Activated gamma-delta T cell treated with Interleukin-2 at 50 U/mL for 16 hours (primary cell): Measurements from ENCODE around the gene TMOD3.

Source experiments
- DNase-seq: peaks from one replicate; pipeline ENCODE4 v3.0.0-alpha.2; 2020

Gene TMOD3

GRCh38 chr15:51924156-51925068 lies 95.0 kb downstream of the TMOD3 start:
- DNase-seq, result no peak

GRCh38 chr15:51926809-51927208 lies 97.4 kb downstream of the TMOD3 start:
- no peak for DNase-seq

DNA sequence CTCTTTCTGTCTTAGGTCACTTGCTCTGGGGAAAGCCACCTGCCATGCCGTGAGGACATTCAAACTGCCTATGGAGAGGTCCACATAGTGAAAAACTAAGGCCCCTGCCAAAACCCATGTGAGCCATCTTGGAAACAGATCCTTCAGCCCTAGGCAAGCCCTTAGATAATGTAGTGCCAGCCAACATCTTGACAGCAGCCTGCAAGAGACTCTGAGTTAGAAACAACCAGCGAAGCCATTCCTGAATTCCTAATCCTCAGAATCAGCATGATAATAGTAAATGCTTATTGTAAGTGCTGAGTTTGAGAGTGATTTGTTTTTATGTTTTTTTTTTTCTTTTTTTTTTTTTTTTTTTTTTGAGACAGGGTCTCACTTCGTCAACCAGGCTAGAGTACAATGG lies 101.6 kb downstream of the TMOD3 start:
- no peak for DNase-seq

DNA sequence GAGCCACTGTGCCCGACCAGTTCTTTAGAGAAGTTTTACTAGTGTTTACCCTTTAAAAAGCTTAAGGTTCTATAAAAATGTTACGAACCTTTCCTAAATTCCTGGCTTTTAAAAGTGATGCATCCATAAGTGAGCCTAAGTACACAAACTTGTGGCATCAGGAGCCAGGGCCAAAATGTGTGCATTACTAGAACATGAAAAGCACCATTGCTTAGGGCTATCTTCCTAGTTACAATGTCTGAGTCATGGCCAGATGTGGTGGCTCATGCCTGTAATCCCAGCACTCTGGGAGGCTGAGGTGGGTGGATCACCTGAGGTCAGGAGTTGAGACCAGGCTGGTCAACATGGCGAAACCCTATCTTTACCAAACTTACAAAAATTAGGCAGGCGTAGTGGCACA lies 102.2 kb downstream of the TMOD3 start:
- DNase-seq, result no peak

- no peak for DNase-seq
Observed at GRCh38 chr15:51932161-51932560, 102.7 kb downstream of the TMOD3 start.

GRCh38 chr15:51935466-51936104 lies 106.1 kb downstream of the TMOD3 start:
- DNase-seq, result no peak

DNA sequence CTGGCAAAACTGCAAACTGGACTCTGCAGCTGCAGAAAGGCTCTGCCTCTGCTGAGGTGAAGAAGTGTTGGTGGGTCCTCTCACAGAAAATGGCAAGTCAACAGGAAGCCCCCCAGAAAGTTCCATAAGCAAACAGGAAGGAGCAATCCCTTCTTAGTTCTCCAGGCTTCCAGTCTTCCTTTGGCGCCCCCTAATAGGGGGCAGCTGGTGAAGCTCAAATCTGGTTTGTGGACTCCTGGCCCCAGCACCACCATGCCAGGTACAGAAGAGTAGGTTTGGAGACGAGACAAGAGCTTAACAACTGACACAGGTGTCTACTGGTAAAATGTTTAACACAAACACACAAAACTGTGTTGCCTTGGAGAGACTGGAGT lies 106.6 kb downstream of the TMOD3 start:
- no peak for DNase-seq

GRCh38 chr15:51938286-51938685 lies 108.8 kb downstream of the TMOD3 start:
- no peak for DNase-seq

DNA sequence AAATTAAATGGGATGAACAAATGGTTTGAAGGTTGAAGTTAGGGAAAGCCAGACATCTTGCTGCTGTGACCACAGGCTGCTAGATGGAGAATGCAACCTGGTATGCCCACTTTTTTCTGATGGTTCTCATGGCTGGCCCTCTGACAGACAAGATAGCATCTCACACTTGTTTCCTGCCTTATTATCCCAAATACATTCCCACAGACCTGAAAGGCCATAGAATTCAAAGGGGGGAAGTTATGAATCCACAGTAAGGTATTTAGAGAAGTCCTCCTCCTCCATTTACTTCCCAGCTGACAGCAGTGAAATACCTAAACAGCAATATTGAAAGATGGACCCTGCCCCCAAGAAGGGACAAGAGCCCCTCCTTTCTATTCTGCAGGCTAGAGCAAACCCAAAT lies 109.8 kb downstream of the TMOD3 start:
- DNase-seq, result no peak

- DNase-seq, result no peak
Observed at GRCh38 chr15:51947124-51947523, 117.7 kb downstream of the TMOD3 start.

- no peak for DNase-seq
Observed at GRCh38 chr15:51952805-51953204, 123.4 kb downstream of the TMOD3 start.

DNA sequence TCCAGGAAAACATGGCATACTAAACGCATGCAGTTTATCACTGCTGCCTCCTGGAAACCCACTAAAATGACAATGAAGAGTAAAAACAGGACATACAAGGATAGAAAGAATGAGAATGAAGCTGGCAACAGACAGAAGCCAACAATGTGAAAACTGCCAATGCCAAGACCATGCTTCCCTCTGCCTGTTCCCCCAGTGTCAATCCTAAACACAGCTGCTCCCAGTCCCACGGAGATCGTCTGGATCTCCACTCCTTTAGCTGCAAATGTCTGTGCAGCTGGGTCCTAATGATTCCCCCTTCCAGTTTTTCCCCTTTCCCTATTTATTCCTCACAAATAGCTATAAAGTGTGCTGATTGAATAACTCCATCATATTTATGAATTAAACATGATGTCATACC lies 126.1 kb downstream of the TMOD3 start:
- DNase-seq, result no peak
